HG03139 (cell line): Measurements from ENCODE around the gene MICAL3.
"Not testable (repeated sequence)": the region's sequence is repeated elsewhere in the genome, so short reads cannot be mapped to it uniquely, and the experiment has no call there.

Experiments used
- ATAC-seq: cut with Tn5 transposase; IDR thresholded peaks from one replicate; pipeline ENCODE4 v1.9.1; 2021; ENCODE audit not compliant: unreplicated experiment

The MICAL3 gene

GRCh38 chr22:17772958-17773605, 251.3 kb downstream of the MICAL3 start:
- no peak for ATAC-seq

- no peak for ATAC-seq
These were observed 252.0 kb downstream of the MICAL3 start for GRCh38 chr22:17772249-17772957.

- no peak for ATAC-seq
These were observed 253.9 kb downstream of the MICAL3 start for GRCh38 chr22:17770180-17771077.

GRCh38 chr22:17769716-17770082, 254.7 kb downstream of the MICAL3 start:
- ATAC-seq, result no peak

- ATAC-seq, result no peak
These were observed 255.2 kb downstream of the MICAL3 start for GRCh38 chr22:17769013-17769715.

- ATAC-seq, result peak; percentile 66
These were observed 256.9 kb downstream of the MICAL3 start for GRCh38 chr22:17767233-17768065.

GRCh38 chr22:17764852-17765251, 259.5 kb downstream of the MICAL3 start:
- not testable (repeated sequence) for ATAC-seq

- no peak for ATAC-seq
These were observed 260.3 kb downstream of the MICAL3 start for GRCh38 chr22:17764036-17764435.

GRCh38 chr22:17763442-17763841, 260.9 kb downstream of the MICAL3 start:
- not testable (repeated sequence) for ATAC-seq

- ATAC-seq, result no peak
These were observed 263.2 kb downstream of the MICAL3 start for GRCh38 chr22:17761138-17761488.

- no peak for ATAC-seq
These were observed 270.0 kb downstream of the MICAL3 start for GRCh38 chr22:17754233-17754925.

- no peak for ATAC-seq
These were observed 270.9 kb downstream of the MICAL3 start for GRCh38 chr22:17753401-17753989.

GRCh38 chr22:17751596-17751995, 272.8 kb downstream of the MICAL3 start:
- no peak for ATAC-seq

- no peak for ATAC-seq
These were observed 274.6 kb downstream of the MICAL3 start for GRCh38 chr22:17749605-17750395.

- ATAC-seq, result no peak
These were observed 275.6 kb downstream of the MICAL3 start for GRCh38 chr22:17748555-17749353.

- ATAC-seq, result no peak
These were observed 277.4 kb downstream of the MICAL3 start for GRCh38 chr22:17746916-17747315.

- ATAC-seq, result no peak
These were observed 279.9 kb downstream of the MICAL3 start for GRCh38 chr22:17744430-17744829.
